ENCODE data around the gene DST. TPM values are rescaled to one million over a fixed set of nuclear protein-coding genes. Genes with fewer than 3 reads are reported as not detected.

DST gene
- total and polyA plus RNA-seq, 2 donors (not counting 1 experiment from before 2014, with no cell fraction given): 1.5 to 1.9 TPM

DNA sequence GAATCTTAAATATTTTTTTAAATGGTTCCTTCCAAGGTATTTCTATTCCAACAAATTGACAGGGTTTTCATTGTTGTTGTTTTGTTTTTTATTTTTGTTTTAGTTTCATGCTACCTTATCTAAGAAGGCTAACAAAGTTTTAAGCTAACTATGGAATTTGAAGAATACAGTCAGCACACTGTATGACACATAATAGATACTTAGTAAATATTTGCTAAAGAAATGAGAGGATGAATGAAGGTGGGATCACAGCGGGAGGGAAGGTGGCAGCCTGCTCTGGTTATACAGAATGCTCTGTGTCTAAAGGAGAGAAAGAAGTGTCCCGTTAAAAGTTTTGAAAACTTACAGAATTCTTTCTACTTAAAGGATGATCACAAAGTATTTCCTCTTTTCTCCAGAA lies 43.7 kb upstream of the DST start:
- no peak for TF ChIP-seq EZH2 (IDR thresholded peaks at IDR 0.05; ENCODE audit: borderline replicate concordance, insufficient read depth, low read depth, low read length, poor library complexity, severe bottlenecking)
- TF ChIP-seq, protein P1, sequence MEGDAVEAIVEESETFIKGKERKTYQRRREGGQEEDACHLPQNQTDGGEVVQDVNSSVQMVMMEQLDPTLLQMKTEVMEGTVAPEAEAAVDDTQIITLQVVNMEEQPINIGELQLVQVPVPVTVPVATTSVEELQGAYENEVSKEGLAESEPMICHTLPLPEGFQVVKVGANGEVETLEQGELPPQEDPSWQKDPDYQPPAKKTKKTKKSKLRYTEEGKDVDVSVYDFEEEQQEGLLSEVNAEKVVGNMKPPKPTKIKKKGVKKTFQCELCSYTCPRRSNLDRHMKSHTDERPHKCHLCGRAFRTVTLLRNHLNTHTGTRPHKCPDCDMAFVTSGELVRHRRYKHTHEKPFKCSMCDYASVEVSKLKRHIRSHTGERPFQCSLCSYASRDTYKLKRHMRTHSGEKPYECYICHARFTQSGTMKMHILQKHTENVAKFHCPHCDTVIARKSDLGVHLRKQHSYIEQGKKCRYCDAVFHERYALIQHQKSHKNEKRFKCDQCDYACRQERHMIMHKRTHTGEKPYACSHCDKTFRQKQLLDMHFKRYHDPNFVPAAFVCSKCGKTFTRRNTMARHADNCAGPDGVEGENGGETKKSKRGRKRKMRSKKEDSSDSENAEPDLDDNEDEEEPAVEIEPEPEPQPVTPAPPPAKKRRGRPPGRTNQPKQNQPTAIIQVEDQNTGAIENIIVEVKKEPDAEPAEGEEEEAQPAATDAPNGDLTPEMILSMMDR (IDR thresholded peaks at IDR 0.05): no peak
- no peak overlapping the region for H3K4me2 ChIP-seq (replicated peaks; ENCODE audit: low read depth, low read length, poor library complexity, severe bottlenecking)
- no CpG with 5 or more reads among the region's 2 CpGs for WGBS (ENCODE audit: insufficient coverage)
- ATAC-seq (ENCODE audit: low read depth) (no peak), DNase-seq (no peak)
- no peaks in the 10 kb centered on the region for H3K27me3 ChIP-seq (replicated peaks in 1 of 4; ENCODE audit: control extremely low read depth in 1 of 4, control insufficient read depth in 3 of 4, insufficient read depth in 4 of 4, low read length in 3 of 4)
- no peak overlapping the region for H2AFZ ChIP-seq (ENCODE audit: insufficient read depth, low read depth, low read length, poor library complexity, severe bottlenecking)
- H3K27ac Mint-ChIP-seq: no peak overlapping the region
- peaks cover 3% of the 10 kb centered on the region for H3K27me3 Mint-ChIP-seq
- H3K9me3 Mint-ChIP-seq (ENCODE audit: insufficient read depth): no peaks in the 10 kb centered on the region
- H3K9me3 ChIP-seq (ENCODE audit: control extremely low read depth in 1 of 3, control insufficient read depth in 2 of 3, insufficient read depth in 1 of 3, low read length in 2 of 3): no peaks in the 10 kb centered on the region
- H3K9ac ChIP-seq (ENCODE audit: low read length): no peak overlapping the region
- ChIA-PET CTCF (no interaction called here), POLR2A (no interaction called here)
- no peaks in the 10 kb centered on the region for H3K79me2 ChIP-seq (ENCODE audit: control insufficient read depth, insufficient read depth, low read length)
- no peak overlapping the region for H3K27ac ChIP-seq (ENCODE audit: low read length in 2 of 2)
- intact Hi-C loops (cut with micrococcal nuclease): no loop called here
- no peak overlapping the region for H3K4me3 ChIP-seq (ENCODE audit: control extremely low read depth in 1 of 5, extremely low read depth in 1 of 5, insufficient read depth in 1 of 5, low read depth in 2 of 5, low read length in 4 of 5)
- H3K4me1 Mint-ChIP-seq: no peaks in the 10 kb centered on the region
- no peaks in the 10 kb centered on the region for H3K36me3 ChIP-seq (replicated peaks in 1 of 2; ENCODE audit: control extremely low read depth in 1 of 2, control insufficient read depth in 1 of 2, extremely low read depth in 1 of 2, insufficient read depth in 2 of 2, low read length in 1 of 2)
- no peaks in the 10 kb centered on the region for H3K4me1 ChIP-seq (ENCODE audit: control insufficient read depth in 2 of 2, insufficient read depth in 2 of 2, low read length in 2 of 2)
- H4K20me1 ChIP-seq (ENCODE audit: control insufficient read depth, insufficient read depth, low read length, poor library complexity, severe bottlenecking): no peaks in the 10 kb centered on the region
- no peak overlapping the region for H3K4me3 Mint-ChIP-seq

DNA sequence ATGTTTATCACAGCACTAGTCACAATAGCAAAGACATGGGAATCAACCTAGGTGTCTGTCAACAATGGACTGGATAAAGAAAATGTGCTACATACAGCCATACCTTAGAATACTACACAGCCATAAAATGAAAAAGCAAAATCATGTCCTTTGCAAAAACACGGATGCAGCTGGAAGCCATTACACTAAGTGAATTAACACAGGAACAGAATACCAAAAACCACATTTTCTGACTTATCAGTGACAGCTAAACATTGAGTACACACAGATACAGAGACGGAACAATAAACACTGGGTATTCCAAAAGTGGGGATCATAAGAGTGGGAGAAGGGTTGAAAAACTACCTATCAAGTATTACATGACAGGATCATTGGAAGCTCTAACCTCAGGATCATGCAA lies 43.3 kb upstream of the DST start:
- H3K4me1 ChIP-seq (ENCODE audit: control insufficient read depth in 2 of 2, insufficient read depth in 2 of 2, low read length in 2 of 2): no peaks in the 10 kb centered on the region
- CTCF ChIA-PET: no interaction called here
- Mint-ChIP-seq H3K4me3 (no peak overlapping the region), H3K27ac (no peak overlapping the region), H3K27me3 (peaks cover 3% of the 10 kb centered on the region), H3K4me1 (no peaks in the 10 kb centered on the region), H3K9me3 (ENCODE audit: insufficient read depth) (no peaks in the 10 kb centered on the region)
- no peaks in the 10 kb centered on the region for H3K9me3 ChIP-seq (ENCODE audit: control extremely low read depth in 1 of 3, control insufficient read depth in 2 of 3, insufficient read depth in 1 of 3, low read length in 2 of 3)
- TF ChIP-seq EZH2 (IDR thresholded peaks at IDR 0.05; ENCODE audit: borderline replicate concordance, insufficient read depth, low read depth, low read length, poor library complexity, severe bottlenecking): no peak
- TF ChIP-seq, protein P1 (IDR thresholded peaks at IDR 0.05): no peak
- no peak overlapping the region for H3K9ac ChIP-seq (ENCODE audit: low read length)
- no peaks in the 10 kb centered on the region for H3K36me3 ChIP-seq (replicated peaks in 1 of 2; ENCODE audit: control extremely low read depth in 1 of 2, control insufficient read depth in 1 of 2, extremely low read depth in 1 of 2, insufficient read depth in 2 of 2, low read length in 1 of 2)
- ATAC-seq (ENCODE audit: low read depth) (no peak), DNase-seq (no peak)
- no peak overlapping the region for H3K4me2 ChIP-seq (replicated peaks; ENCODE audit: low read depth, low read length, poor library complexity, severe bottlenecking)
- no peaks in the 10 kb centered on the region for H3K79me2 ChIP-seq (ENCODE audit: control insufficient read depth, insufficient read depth, low read length)
- intact Hi-C loops (cut with micrococcal nuclease): no loop called here
- 89% methylated on average over 1 of the region's 2 CpGs for WGBS (ENCODE audit: insufficient coverage)
- POLR2A ChIA-PET: no interaction called here
- H3K27me3 ChIP-seq (replicated peaks in 1 of 4; ENCODE audit: control extremely low read depth in 1 of 4, control insufficient read depth in 3 of 4, insufficient read depth in 4 of 4, low read length in 3 of 4): no peaks in the 10 kb centered on the region
- no peak overlapping the region for H2AFZ ChIP-seq (ENCODE audit: insufficient read depth, low read depth, low read length, poor library complexity, severe bottlenecking)
- H3K4me3 ChIP-seq (ENCODE audit: control extremely low read depth in 1 of 5, extremely low read depth in 1 of 5, insufficient read depth in 1 of 5, low read depth in 2 of 5, low read length in 4 of 5): no peak overlapping the region
- no peaks in the 10 kb centered on the region for H4K20me1 ChIP-seq (ENCODE audit: control insufficient read depth, insufficient read depth, low read length, poor library complexity, severe bottlenecking)
- H3K27ac ChIP-seq (ENCODE audit: low read length in 2 of 2): no peak overlapping the region

Measured in B cell (primary cell).